ENCODE measurements around the gene RAD9A.

RAD9A gene

DNA sequence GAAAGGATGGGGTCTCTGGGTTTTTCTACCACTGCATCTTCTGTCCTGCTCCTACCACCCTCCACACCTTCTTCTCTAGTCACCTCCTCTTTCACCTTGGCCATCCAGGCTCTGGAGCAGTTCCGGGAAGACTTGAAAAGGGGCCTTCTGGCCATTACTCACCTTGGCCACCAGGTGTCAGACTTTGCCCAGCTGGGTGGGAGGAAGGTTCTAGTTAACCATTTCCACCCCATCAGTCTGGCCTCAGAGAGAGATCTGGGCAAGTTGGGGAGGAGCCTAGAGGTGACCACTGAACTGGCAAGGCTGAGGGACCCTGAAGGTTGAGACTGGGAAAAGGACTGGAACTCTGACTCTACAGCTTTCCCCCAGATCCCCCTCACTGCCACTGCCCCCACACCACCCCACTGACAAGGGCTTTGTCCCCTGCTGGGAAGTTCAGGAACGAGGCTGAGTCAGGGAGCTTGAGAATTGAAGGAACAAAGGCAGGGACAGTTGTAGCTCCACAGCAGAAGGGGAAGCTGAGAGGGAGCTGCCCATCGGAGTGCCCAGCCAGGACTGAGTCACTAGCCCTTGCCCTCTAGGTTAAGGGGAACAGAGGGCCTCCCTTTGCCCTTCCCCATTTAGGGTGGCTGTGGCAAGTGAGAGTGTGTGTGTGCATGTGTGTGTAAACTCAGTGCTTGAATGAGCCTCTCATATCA, 34.8 kb upstream of the RAD9A start:
- peak; percentile 81 for DNase-seq (ENCODE audit: low spot score)

- DNase-seq (ENCODE audit: low spot score) = no peak
Observed at GRCh38 chr11:67357831-67358670, 33.7 kb upstream of the RAD9A start.

- DNase-seq (ENCODE audit: low spot score) = no peak
Observed at GRCh38 chr11:67364169-67364568, 27.6 kb upstream of the RAD9A start.

GRCh38 chr11:67364783-67365722, 26.7 kb upstream of the RAD9A start:
- DNase-seq (ENCODE audit: low spot score) = no peak

DNA sequence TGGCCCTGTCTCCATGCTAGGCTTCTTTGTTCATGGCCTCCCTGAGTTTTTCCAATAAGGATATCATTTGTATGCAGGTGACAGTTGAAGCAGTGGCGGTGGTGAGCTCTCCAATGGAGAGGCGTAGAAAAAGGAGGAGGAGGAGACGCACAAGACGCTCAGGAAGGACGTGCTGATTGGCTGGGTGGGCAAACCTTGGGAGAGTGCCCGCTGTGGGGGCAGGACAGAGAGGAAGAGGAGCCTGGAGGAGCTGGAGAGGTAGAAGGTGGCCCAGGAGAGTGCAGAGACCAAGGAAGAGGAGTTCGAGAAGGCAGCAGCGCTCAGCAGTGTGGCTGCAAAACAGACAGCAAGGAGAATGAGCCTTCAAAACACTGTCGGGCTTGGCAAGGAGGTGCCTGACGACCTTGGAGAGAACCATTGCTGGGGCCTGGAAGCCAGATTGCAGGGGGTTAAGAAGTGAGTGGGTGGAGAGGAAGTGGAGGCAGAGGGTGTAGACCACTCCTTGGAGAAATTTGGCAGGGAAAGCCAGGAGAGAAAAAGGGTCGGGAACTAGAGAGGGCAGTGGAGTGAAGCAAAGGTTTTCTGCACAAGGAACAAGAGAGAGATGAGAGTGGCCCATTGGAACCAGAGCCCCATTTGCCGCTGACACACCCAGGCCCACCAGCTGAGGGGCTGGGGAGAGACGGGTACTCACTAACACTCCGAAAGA, 25.9 kb upstream of the RAD9A start:
- DNase-seq (ENCODE audit: low spot score) = no peak

DNA sequence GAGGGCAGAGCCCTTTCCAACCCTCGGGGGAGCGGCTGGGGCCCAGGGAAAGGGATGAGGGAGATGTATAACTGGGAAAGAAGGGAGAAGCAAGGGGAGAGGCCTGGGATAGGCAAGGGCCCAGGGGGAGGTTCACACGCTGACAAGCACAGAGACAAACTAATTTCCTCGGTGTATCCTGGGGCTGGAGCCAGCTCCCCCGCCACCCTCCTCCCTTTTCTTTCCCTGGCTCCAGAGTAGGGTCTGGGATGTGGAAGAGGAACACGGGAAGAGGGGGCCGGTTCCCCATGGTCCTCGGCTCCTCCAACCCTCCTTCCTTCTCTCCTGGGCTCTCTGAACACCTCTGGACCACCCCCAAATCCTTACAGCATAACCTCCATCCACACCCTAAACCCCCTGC, 25.2 kb upstream of the RAD9A start:
- DNase-seq (ENCODE audit: low spot score) = no peak

GRCh38 chr11:67366961-67367760, 24.6 kb upstream of the RAD9A start:
- no peak for DNase-seq (ENCODE audit: low spot score)

DNA sequence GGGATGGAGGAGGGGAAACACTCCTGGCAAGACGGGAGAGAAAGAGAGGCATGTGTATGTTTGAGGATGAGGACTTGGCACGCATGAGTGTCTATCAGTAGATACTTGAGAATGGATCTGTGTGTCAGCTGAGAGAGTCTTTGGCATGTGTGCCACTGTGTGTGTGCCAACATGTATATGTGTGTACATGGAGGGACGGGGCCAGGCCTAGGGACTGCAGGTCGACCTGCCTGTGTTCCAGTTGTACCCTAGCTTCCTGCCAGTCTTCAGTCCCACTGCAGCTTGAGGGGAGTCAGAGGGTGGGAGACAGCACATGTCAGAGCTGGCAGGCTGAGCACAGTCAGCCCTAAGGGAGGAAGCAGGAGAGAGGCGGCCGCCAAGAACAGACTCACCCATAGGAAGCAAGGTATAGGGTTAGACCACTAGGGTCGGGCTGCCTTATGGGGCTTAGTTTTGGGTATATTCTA, 24.0 kb upstream of the RAD9A start:
- DNase-seq (ENCODE audit: low spot score) = no peak

GRCh38 chr11:67368621-67369020, 23.2 kb upstream of the RAD9A start:
- DNase-seq (ENCODE audit: low spot score) = no peak

GRCh38 chr11:67369275-67369674, 22.5 kb upstream of the RAD9A start:
- no peak for DNase-seq (ENCODE audit: low spot score)

GRCh38 chr11:67369801-67370284, 21.9 kb upstream of the RAD9A start:
- DNase-seq (ENCODE audit: low spot score) = no peak

GRCh38 chr11:67370351-67371076, 21.3 kb upstream of the RAD9A start:
- DNase-seq (ENCODE audit: low spot score) = no peak

- peak; percentile 49 for DNase-seq (ENCODE audit: low spot score)
Observed at GRCh38 chr11:67371189-67371910, 20.4 kb upstream of the RAD9A start.

DNA sequence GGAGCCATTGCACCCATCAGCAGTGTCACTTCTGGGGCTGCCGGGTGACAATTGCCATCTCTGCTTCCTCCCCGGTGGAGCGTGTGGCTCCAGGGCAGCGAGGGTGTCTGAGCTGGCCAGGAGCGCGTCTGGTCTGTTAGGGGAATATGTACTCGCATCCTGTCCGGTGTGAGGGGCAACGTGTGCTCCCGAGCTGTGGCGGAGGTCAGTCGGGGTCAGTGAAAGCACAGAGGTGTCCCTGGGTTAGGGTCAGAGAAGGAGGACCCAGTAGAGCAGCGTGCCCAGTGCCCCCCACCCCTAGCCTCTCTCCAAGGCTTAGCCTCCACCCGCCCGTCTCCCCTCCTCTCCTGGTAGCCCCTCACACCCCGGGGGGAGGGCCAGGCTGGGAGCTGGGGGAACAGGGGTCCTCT, 19.9 kb upstream of the RAD9A start:
- DNase-seq (ENCODE audit: low spot score) = no peak

GRCh38 chr11:67372321-67372992, 19.3 kb upstream of the RAD9A start:
- DNase-seq (ENCODE audit: low spot score) = no peak

- DNase-seq (ENCODE audit: low spot score) = no peak
Observed at GRCh38 chr11:67372993-67373647, 18.7 kb upstream of the RAD9A start, which contains the start of gene CLCF1. TSS of gene CLCF1 (minus strand) at chr11:67373598. CDS start at chr11:67373539, 59 bp downstream.
